GM19239 (cell line): ENCODE measurements around the gene LSR.

Source experiments
- DNase-seq: peaks from one replicate; pipeline ENCODE4 v3.0.0; 2011; ENCODE audit warnings: low spot score; ENCODE audit not compliant: insufficient read length
- FAIRE-seq: peaks from 2 replicates; lab custom pipeline; 2011; peaks lifted over from hg19 to GRCh38; lab: Jason Lieb, UNC

The LSR gene

DNA sequence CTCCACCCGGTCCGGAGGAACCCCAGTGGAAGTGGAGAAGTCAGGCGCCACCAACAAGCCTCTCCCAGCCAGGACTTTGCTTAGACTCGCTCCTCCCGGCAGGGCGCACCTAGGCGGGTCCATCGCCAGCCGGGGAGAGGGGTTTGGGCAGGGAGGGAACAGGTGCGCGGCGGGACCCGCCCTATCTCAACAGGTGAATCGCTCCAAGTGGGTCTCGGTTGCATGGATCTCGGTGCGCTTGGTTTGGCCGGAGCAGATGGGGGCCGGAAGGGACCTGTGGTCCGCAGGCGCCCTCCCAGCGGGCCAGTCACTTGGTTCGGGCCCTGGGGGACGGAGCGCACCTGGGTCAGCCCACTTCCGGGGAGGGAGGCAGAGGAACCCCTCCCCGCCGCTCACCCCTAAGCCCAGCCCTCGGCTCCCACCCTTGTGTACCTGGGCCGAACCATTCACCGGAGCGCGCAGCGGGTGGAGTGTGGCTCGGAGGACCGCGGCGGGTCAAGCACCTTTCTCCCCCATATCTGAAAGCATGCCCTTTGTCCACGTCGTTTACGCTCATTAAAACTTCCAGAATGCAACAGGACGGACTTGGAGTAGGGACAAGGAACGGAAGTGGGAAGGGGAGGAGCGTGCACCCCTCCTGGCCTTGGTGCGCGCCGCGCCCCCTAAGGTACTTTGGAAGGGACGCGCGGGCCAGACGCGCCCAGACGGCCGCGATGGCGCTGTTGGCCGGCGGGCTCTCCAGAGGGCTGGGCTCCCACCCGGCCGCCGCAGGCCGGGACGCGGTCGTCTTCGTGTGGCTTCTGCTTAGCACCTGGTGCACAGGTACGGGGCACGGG is at the start of gene LSR:
TSS of gene LSR (plus strand) at position 693 of the 836 bp plus-strand sequence. CDS start at position 714, 21 bp downstream.
- peak; percentile 93 for FAIRE-seq
- peak; percentile 89 for DNase-seq

DNA sequence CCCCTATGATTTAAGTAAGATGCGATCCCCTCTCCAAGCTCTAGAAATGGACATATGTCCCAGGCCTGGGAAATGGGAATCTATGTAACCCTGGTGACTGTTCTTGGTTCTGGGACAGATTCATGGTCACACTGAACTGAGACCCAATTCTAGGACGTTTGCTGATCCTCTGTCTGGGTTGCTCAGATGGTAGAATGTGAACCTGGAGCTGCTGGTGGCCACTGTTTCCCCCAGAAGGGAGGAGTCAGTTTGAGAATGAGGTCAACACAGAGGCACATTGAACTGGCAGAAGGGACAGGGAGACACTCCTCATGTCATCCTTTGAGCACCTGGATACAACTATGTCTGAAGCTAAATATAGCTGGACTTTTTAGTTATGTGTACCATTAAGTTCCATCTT is 49.3 kb upstream of the LSR start:
- no peak for FAIRE-seq

GRCh38 chr19:35202722-35203688 is 45.8 kb upstream of the LSR start:
- DNase-seq (no peak), FAIRE-seq (no peak)

More for the DNA sequence above, 49.3 kb upstream of the LSR start:
- DNase-seq, result no peak

DNA sequence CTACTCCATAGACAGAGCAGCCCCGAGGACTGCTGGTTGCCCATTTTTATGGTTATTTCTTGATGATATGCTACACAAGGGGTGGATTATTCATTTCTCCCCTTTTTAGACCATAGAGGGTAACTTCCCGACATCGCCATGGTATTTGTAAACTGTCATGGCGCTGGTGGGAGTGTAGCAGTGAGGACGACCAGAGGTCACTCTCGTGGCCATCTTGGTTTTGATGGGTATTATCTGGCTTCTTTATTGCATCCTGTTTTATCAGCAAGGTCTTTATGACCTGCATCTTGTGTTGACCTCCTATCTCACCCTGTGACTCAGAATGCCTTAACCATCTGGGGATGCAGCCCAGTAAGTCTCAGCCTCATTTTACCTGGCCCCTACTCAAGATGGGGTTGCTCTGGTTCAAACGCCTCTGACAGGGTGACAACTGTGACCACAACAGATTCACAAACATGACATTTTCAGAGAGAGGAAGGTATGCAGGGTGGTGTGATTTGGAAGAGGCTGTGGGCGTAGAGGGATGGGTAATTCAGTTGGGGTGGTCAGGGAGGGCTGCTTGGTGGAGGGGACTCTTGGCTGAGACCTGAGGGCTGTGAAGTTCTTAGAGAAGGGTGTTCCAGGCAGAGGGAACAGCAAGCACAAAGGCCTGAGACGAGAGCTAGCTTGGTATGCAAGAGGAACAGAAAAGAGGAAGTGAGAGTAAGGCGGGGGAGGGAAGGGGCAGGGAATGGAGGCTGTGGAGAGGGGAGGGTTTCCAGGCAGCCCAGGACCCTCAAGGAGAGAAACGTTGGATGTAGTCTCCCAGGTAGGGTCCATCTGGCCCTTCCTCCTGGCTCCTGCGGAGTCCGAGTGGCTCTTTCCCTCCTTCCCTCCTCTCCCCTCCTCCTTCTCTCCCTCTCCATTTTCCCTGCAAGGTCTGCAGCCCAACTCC is 43.7 kb upstream of the LSR start:
- FAIRE-seq (peak; percentile 98), DNase-seq (peak; percentile 54)

DNA sequence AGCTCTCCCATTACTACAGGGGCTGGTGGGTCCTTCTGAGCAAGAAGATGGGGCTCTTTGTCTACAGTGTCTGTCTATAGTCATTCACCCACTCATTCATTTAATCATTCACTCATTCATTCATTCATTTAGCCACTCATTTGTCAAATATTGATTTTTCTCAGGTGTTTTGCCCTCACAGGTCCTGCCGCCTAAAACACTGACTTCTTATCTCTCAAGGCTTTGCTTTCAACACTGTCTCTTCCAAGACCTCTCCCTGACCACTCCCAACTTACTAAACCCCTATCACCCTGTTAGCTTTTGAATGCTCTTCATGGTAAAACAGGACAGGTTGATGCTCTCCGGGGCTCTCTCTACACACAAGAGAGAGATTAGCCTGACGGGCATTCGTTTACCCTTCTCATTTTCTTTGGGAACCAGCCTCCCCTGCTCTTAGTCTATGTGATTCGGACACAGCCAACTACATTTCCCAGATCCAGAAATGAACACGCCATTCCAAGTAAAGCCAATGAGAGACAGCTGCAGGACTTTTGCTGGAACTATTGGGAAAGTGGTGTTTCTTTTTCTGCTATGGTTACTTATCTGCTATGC is 43.0 kb upstream of the LSR start:
- DNase-seq (no peak), FAIRE-seq (peak; percentile 48)

- DNase-seq (no peak), FAIRE-seq (peak; percentile 90)
These were observed 42.4 kb upstream of the LSR start for GRCh38 chr19:35206379-35206778.

DNA sequence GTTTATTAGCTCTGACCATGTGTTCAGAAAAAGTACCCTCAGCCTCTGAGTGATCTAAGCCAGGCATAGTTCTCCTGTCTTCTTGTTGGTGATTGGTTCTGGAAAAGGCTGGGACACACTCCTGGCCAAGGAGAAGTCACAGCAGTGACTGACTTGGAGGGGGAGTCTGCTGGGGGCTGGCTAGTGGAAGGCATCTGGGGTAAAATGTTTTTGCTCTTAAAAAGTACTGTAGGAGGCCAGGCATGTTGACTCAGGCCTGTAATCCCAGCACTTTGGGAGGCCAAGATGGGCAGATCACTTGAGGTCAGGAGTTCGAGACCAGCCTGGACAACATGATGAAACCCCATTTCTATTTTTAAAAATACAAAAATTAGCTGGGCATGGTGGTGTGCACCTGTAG is 41.9 kb upstream of the LSR start:
- DNase-seq, result no peak
- FAIRE-seq, result no peak

- FAIRE-seq (no peak), DNase-seq (no peak)
These were observed 41.4 kb upstream of the LSR start for GRCh38 chr19:35207391-35207871.

- FAIRE-seq (no peak), DNase-seq (no peak)
These were observed 40.7 kb upstream of the LSR start for GRCh38 chr19:35208121-35208520.

- FAIRE-seq, result no peak
These were observed 39.2 kb upstream of the LSR start for GRCh38 chr19:35209646-35210045.

GRCh38 chr19:35211545-35212230 is 37.1 kb upstream of the LSR start:
- FAIRE-seq (no peak), DNase-seq (no peak)

More at GRCh38 chr19:35209646-35210045, 39.2 kb upstream of the LSR start:
- DNase-seq, result no peak

DNA sequence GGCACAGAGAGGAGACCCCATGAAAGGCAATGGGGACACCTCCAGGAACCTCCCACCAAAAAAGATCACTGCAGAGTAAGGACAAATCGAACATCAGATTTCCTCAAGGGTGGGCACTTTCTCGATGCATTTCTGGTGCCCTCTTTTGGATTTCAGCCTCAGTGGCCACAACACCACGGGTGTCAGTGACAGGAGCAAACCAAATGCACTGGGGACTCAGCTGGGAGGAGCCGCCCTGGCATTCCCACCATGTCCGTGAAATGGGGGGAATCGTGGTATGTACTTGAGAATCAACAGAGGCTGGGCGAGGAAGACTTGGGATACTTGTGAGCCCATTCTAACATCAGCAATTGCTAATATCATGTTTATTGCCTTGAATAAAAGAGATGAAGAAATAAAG is 36.6 kb upstream of the LSR start:
- peak; percentile 69 for FAIRE-seq
- DNase-seq, result no peak

- DNase-seq (peak; percentile 34), FAIRE-seq (peak; percentile 89)
These were observed 34.9 kb upstream of the LSR start for GRCh38 chr19:35213663-35214632.

GRCh38 chr19:35214766-35215422 is 33.9 kb upstream of the LSR start:
- FAIRE-seq (no peak), DNase-seq (no peak)

DNA sequence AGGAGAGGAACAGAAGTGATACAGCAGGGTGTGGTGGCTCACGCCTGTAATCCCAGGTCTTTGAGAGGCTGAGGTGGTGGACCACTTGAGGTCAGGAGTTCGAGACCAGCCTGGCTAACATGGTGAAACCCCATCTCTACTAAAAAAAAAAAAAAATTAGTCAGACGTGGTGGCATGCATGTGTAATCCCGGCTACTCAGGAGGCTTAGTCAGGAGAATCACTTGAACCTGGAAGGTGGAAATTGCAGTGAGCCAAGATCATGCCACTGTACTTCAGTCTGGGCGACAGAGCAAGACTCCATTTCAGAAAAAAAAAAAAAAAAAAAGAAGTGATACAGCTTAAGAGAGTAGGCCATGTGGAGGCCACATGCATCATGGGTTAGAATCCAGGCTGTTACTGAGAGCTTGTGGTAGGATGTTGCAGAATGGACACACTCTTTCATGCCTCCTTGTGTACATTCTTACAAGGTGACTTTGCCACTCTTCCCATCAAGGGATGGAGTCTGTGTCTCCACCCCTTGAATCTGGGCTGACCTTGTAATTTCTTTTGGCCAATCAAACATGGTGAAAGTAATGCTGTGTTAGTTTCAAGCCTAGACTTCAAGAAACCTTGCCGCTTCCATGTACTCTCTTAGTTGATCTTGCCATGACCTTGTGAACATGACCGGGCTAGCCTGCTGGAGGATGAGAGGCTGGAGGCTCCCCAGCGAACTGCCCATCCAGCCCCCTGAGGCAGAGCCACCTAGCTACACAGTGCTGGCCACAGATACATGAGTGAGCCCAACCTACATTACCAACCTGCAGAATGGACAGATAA is 32.6 kb upstream of the LSR start:
- no peak for DNase-seq

More for the DNA sequence above, 32.6 kb upstream of the LSR start:
- FAIRE-seq, result no peak
